Measurements from ENCODE around the gene PCNT. TPM values are rescaled to one million over a fixed set of nuclear protein-coding genes. Genes with fewer than 3 reads are reported as not detected.

Gene PCNT
- total and polyA plus RNA-seq, 9 of the 15 experiments (the other 6 are each of a cell fraction or from before 2014, with no cell fraction given): 9.1 to 53.5 (median 31.3) TPM

DNA sequence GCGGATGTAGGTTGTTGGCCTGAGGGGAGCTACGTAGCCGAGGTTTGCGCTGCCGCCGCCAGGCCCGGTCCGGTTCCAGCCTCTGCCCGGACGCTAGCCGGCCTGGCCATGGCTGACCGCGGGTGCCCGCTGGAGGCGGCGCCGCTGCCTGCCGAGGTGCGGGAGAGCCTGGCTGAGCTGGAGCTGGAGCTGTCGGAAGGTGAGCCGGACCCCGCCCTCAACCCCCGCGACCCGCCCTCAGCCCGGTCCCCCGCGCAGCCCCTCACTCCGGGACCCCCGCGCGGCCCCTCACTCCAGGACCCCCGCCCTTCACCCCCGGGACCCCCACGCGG lies 135.0 kb downstream of the PCNT start (continued):
- TF ChIP-seq, protein P1, sequence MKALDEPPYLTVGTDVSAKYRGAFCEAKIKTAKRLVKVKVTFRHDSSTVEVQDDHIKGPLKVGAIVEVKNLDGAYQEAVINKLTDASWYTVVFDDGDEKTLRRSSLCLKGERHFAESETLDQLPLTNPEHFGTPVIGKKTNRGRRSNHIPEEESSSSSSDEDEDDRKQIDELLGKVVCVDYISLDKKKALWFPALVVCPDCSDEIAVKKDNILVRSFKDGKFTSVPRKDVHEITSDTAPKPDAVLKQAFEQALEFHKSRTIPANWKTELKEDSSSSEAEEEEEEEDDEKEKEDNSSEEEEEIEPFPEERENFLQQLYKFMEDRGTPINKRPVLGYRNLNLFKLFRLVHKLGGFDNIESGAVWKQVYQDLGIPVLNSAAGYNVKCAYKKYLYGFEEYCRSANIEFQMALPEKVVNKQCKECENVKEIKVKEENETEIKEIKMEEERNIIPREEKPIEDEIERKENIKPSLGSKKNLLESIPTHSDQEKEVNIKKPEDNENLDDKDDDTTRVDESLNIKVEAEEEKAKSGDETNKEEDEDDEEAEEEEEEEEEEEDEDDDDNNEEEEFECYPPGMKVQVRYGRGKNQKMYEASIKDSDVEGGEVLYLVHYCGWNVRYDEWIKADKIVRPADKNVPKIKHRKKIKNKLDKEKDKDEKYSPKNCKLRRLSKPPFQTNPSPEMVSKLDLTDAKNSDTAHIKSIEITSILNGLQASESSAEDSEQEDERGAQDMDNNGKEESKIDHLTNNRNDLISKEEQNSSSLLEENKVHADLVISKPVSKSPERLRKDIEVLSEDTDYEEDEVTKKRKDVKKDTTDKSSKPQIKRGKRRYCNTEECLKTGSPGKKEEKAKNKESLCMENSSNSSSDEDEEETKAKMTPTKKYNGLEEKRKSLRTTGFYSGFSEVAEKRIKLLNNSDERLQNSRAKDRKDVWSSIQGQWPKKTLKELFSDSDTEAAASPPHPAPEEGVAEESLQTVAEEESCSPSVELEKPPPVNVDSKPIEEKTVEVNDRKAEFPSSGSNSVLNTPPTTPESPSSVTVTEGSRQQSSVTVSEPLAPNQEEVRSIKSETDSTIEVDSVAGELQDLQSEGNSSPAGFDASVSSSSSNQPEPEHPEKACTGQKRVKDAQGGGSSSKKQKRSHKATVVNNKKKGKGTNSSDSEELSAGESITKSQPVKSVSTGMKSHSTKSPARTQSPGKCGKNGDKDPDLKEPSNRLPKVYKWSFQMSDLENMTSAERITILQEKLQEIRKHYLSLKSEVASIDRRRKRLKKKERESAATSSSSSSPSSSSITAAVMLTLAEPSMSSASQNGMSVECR (CRISPR knock-in tag; IDR thresholded peaks at IDR 0.05): 0 out of 2 replicates have a peak, but pooled peaks have one; percentile 20
- TF ChIP-seq EHMT2 (IDR thresholded peaks at IDR 0.05) (no peak), HDAC8 (tag; IDR thresholded peaks at IDR 0.05) (0 out of 2 replicates have a peak, but pooled peaks have one; percentile 12), SMAD1 (IDR thresholded peaks at IDR 0.05; ENCODE audit: low read depth, low read length, partially characterized antibody) (peak; percentile 18), AFF1 (IDR thresholded peaks at IDR 0.05; ENCODE audit: low read depth in 1 of 2, partially characterized antibody in 2 of 2) (no peak), RAD21 (CRISPR knock-in tag; conservative IDR thresholded peaks at IDR 0.05 in 1 of 2, IDR thresholded peaks at IDR 0.05 in 1 of 2) (peak in 1 of 2 experiments; percentile 6; a peak in 2 of 4 replicates), U2AF1 (optimal IDR thresholded peaks at IDR 0.05; ENCODE audit: low read depth, low read length) (no peak), SMC3 (conservative IDR thresholded peaks at IDR 0.05; ENCODE audit: insufficient read depth, low read depth, low read length) (0 out of 2 replicates have a peak, but pooled peaks have one; percentile 12), POLR3A (IDR thresholded peaks at IDR 0.05; ENCODE audit: borderline replicate concordance, extremely low read depth, insufficient read depth, insufficient read length) (no peak), SMARCB1 (IDR thresholded peaks at IDR 0.05; ENCODE audit: insufficient read length, low read depth) (no peak), GTF2B (IDR thresholded peaks at IDR 0.05; ENCODE audit: extremely low read depth, insufficient read length) (no peak), ZNF23 (CRISPR knock-in tag; IDR thresholded peaks at IDR 0.05) (no peak), SAFB2 (IDR thresholded peaks at IDR 0.05; ENCODE audit: borderline replicate concordance, low read depth, low read length, severe bottlenecking) (no peak), SUPT5H (IDR thresholded peaks at IDR 0.05) (no peak; the same call in none of the 2 replicates)
- TF ChIP-seq, protein P2, sequence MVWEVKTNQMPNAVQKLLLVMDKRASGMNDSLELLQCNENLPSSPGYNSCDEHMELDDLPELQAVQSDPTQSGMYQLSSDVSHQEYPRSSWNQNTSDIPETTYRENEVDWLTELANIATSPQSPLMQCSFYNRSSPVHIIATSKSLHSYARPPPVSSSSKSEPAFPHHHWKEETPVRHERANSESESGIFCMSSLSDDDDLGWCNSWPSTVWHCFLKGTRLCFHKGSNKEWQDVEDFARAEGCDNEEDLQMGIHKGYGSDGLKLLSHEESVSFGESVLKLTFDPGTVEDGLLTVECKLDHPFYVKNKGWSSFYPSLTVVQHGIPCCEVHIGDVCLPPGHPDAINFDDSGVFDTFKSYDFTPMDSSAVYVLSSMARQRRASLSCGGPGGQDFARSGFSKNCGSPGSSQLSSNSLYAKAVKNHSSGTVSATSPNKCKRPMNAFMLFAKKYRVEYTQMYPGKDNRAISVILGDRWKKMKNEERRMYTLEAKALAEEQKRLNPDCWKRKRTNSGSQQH (CRISPR knock-in tag; IDR thresholded peaks at IDR 0.05): no peak
